ENCODE results near the gene COBL. TPM values are rescaled to one million over a fixed set of nuclear protein-coding genes. Genes with fewer than 3 reads are reported as not detected.

Gene COBL
- total RNA-seq, 1 donor from 2014 or later: under 0.01 TPM

GRCh38 chr7:51235593-51236313 lies 80.9 kb downstream of the COBL start:
- DNase-seq (ENCODE audit: low read depth in 2 of 2): no peak

DNA sequence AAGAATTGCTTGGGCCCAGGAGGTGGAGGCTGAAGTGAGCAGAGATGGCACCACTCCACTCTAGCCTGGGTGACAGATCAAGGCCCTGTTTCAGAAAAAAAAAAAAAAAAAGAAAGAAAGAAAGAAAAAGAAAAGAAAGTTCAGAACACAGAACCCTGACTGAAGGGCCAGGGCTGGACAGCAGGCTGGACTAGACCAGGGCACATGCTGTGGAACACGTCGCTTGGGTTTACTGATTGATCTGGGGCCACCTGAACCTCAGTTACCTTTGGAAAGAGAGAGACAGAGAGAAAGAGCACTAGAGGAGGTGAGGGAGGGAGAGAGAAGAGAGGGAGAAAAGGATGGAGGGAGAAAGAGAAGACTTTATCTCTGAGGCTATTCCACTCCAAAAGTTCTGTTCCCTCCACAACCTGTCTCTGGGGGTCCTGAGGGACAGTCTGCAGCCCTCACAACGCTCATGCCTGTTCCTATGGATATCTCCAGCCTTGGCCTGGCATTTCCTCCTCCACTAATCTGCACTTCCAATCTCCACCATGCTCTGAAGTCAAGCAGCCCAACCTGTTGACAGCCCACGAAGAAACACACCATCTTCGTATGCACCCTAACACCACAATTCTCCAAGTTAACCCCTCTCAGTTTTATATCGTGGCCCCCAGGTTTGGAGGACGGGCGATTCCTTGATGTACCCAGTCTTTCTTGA lies 81.8 kb downstream of the COBL start:
- no peak for DNase-seq (ENCODE audit: low read depth in 2 of 2)

- DNase-seq (ENCODE audit: low read depth in 2 of 2): no peak
Observed at GRCh38 chr7:51234139-51234538, 82.5 kb downstream of the COBL start.

DNA sequence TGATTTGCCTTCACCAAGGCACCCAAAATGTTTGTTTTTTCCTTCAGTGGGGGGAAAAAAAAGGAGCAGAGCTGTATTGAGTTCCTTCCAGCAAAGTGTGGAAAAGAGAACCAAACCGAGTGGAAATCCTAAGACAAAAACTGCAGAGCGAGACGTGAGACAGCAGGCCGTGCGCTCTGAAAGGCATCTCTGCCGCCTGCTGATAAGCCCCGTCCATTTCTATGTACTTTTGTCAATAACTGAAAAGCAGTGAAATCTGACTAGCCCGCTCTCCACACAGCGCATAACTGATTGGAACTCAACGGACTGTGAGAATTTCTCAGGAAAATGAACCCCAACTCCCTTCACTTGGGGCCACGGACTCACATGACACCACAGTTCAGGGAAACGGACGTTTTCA lies 83.2 kb downstream of the COBL start:
- DNase-seq (ENCODE audit: low read depth in 2 of 2): no peak

DNA sequence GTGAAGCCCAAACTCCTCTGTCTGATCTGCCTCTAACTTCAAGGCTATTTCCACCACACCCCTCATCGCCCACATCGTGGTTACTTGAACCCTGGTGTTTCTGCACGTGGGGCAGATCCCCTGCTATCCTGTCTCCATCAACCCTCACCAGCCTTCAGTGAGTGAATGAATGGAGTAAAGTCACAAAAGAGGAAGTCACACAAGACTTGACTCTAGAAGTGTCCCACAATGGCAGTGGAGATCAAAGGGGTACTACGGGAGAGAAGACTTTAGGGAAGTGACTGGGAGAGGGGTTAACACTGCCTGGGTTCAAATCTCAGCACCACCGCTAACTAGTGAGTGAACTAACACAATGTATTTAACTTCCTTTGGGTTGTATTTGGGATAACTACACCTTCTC lies 85.9 kb downstream of the COBL start:
- DNase-seq (ENCODE audit: low read depth in 2 of 2): no peak

GRCh38 chr7:51230324-51230625 lies 86.3 kb downstream of the COBL start:
- DNase-seq (ENCODE audit: low read depth in 2 of 2): no peak

GRCh38 chr7:51229620-51230323 lies 86.8 kb downstream of the COBL start:
- no peak for DNase-seq (ENCODE audit: low read depth in 2 of 2)

DNA sequence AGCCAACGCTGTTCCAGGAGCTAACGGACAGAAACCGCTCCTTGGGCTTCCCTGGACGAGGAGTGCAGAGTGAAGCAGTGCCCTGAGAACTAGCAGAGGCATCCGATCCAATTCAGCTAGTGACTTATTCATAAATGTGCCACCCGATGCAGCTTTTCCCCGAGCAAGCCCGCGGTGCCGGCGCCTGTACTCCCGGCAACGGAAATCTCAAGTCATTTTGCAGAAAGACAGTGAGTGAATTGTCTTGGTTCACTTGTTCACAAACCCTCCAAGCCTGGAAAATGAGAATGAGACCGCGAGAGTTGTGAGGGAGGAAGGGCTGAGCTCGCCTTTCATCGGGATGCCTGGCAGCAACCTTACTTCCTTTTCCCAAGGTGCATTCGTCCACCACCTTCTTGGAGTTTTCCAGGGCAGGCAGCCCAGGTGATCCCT lies 87.5 kb downstream of the COBL start:
- DNase-seq (ENCODE audit: low read depth in 2 of 2): no peak

DNA sequence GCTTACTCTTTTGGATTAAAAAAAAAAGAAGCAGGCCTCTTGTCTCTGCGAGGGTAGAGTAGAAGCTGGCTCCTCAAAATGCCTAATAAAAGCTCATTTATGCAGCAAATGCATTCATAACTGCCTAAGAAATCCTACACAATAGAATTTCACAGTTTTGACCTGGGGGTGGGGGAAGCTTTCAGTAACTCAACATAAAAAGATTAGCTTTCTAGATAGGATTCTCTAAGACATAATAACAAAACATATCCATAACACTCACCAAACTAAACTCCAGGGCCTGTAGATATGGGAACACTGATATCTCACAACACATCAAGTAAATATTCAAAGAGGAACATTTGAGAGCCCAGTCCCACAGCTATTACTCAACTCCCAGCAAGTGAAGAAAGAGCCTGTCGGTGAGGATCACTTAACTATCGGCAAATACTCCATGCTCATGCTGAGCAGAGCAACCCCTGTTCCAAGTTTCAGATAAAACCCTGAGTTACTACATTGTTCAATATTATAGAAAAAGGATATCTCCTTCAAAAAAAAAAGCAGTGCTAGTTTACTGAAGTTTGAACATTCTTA lies 88.1 kb downstream of the COBL start:
- no peak for DNase-seq (ENCODE audit: low read depth in 2 of 2)

DNA sequence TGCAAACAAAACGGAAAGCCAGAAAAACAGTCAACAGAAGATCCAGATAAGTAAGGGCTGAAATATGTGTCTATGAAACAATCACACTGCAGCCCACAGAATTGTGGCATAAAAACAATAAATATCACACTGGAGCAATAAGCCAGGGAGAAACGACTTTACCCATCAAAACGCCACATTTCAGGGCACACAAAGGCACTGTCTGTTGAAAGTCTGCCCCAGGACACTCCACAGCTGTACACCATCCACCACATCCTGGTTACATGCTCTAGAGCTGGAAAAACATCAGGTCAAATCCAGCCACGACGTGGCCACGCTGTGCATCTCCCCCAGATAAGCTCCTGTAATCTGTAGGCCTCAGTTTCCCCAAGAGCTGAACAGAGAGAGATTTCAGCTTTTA lies 88.7 kb downstream of the COBL start:
- DNase-seq (ENCODE audit: low read depth in 2 of 2): no peak

GRCh38 chr7:51226916-51227535 lies 89.6 kb downstream of the COBL start:
- DNase-seq (ENCODE audit: low read depth in 2 of 2): no peak

DNA sequence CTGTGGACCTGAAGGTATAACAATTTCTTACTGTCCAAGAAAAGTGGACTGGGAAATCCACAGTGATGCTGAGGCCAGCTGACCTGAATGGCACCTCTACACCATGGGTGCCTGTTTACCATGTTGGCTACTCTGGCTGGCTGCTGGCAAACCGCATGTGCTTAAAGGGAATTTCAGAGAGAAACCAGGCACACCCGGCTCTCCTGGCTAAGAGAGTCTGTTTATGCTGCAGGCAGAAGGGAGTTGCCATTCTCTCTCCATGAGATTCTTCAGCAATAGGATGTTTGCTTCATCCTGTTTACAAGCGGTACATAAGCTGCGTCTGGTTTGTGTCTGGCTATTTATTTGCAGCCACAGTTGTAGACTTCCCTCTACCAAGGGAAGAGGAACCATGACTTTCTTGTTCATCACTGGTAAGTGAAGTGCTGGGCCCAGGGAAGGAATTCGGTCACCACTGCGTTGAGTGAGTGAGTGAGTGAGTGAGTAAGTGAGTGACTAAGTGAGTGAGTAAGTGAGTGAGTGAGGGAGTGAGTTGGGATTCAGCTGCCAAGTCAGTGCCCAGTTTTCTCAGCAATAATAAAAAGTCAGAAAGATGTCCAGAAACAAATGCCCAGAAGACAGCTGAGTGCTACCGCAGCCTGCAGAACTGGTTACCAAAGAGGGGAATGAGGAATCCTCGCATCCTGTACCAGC lies 90.4 kb downstream of the COBL start:
- no peak for DNase-seq (ENCODE audit: low read depth in 2 of 2)

DNA sequence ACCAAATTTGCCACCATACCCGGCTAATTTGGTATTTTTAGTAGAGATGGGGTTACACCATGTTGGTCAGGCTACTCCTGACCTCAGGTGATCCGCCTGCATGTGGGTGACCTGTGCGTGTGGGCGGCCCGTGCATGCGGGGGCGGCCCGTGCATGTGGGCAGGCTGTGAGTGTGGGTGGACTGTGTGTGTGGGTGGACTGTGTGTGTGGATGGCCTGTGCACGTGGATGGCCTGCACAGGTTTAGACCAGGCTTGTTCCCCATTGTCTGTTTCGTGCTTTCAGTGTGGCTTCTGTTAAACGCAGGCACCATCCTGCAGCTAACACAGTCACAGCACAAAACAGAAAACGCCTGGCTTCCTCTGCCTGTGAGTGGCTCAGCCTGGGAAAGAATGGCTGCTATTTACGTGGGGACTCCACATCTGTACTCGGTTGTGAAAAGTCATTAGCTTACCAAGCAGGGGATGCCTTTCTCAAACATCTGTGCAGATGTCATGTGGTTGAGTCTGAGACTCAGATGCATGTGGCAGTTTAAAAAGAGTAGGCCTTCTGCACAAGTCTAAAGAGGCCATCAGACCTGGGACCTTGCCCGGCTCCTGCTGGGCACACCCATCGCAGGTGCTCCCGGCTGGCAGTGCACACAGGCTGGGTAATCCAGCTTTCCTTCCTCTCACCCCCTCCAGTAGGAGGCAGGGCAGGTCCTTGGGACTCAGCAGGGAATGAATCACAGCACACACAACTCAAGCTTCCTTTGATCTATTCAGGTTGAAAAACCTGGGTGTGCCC lies 91.6 kb downstream of the COBL start:
- no peak for DNase-seq (ENCODE audit: low read depth in 2 of 2)

- DNase-seq (ENCODE audit: low read depth in 2 of 2): no peak
Observed at GRCh38 chr7:51223505-51223904, 93.1 kb downstream of the COBL start.

- DNase-seq (ENCODE audit: low read depth in 2 of 2): no peak
Observed at GRCh38 chr7:51222916-51223315, 93.7 kb downstream of the COBL start.

DNA sequence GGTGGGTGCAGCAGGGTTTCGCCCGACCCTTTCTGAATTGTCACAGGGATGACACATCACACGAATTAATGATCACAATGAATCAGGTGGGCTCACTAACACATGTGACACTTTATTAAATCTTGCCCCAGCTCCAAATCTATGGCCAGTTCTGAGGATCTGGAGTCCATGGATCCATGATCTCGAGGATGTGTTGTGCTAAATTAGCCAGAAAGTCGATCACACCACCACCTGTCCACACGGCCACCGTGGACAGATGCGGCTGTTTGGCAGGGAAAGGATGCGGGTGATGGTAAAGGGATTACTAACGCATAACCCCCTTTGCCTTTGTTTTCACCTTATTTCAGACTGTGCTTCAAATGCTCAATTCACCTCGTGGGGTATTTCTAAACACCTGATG lies 96.4 kb downstream of the COBL start:
- no peak for DNase-seq (ENCODE audit: low read depth in 2 of 2)

GRCh38 chr7:51219261-51219988 lies 97.2 kb downstream of the COBL start:
- DNase-seq (ENCODE audit: low read depth in 2 of 2): no peak

DNA sequence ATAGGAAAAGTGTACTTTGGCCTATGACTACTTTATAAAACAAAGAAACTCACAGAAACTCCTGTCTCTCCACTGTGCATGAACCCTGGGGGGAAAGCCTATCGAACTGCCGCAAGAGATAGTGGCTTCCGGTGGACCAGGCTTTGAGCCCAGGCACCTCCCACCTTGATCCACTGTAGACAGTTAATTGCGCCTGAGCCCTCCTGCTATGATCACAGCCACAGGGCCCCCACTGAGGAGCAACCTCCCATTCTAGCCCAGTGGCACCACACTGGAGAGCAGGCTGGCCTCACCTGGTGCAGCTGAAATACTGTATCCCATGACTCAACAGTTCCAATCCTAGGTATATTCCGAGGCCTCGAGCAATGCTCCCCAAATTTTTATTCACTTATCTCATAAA lies 98.8 kb downstream of the COBL start:
- no peak for DNase-seq (ENCODE audit: low read depth in 2 of 2)

GRCh38 chr7:51214098-51214497 lies 102.5 kb downstream of the COBL start:
- no peak for DNase-seq (ENCODE audit: low read depth in 2 of 2)

DNA sequence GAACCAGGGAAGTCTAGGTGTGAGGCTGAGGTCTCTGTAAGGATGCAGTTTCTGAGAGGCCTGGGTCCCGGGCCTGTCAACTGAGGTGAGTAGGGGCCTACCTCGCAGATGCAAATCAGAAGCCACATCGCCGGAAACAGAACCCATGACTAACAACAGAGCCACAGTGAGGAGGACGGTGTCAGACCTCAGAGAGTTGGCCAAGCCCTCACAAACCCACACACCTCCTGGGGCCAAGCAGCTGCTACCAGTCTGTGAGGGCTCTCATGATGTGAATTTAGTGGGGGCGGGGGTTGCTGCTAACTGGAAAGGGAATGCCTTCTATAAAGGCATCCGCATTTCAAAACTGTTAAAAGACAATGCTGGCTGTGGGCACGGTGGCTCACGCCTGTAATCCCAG lies 103.0 kb downstream of the COBL start:
- no peak for DNase-seq (ENCODE audit: low read depth in 2 of 2)

Measured in dermis microvascular lymphatic vessel endothelial cell (primary cell).